ENCODE results near the gene ERBB3.
"Not testable (repeated sequence)": the region's sequence is repeated elsewhere in the genome, so short reads cannot be mapped to it uniquely, and the experiment has no call there.

DNA sequence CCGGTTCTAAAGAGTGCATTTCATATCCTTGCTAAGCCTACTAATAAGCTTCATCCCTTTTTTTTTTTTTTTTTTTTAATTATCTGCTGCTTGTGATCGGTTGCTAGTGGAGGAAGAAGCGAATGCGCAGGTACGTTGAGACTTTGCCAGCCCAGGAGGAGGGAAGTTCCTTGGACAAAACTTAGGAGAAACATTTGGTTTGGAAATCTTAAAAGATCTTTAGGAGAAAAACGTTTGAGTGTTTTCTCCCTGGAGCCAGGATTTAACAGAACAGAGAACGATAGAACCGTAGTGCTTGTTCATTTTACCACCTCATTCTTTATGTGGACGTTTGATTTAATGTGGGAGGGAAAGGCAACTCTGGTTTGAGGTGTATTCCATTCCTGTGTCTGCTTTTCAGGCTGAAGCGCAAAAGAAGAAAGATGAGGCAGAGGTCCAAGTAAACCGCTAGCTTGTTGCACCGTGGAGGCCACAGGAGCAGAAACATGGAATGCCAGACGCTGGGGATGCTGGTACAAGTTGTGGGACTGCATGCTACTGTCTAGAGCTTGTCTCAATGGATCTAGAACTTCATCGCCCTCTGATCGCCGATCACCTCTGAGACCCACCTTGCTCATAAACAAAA, 37.2 kb downstream of the ERBB3 start:
- TF ChIP-seq, protein P1, sequence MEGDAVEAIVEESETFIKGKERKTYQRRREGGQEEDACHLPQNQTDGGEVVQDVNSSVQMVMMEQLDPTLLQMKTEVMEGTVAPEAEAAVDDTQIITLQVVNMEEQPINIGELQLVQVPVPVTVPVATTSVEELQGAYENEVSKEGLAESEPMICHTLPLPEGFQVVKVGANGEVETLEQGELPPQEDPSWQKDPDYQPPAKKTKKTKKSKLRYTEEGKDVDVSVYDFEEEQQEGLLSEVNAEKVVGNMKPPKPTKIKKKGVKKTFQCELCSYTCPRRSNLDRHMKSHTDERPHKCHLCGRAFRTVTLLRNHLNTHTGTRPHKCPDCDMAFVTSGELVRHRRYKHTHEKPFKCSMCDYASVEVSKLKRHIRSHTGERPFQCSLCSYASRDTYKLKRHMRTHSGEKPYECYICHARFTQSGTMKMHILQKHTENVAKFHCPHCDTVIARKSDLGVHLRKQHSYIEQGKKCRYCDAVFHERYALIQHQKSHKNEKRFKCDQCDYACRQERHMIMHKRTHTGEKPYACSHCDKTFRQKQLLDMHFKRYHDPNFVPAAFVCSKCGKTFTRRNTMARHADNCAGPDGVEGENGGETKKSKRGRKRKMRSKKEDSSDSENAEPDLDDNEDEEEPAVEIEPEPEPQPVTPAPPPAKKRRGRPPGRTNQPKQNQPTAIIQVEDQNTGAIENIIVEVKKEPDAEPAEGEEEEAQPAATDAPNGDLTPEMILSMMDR (conservative IDR thresholded peaks at IDR 0.05; ENCODE audit: low read length), result not testable (repeated sequence)
- not testable (repeated sequence) for TF ChIP-seq EZH2phosphoT487 (IDR thresholded peaks at IDR 0.05; ENCODE audit: borderline replicate concordance, low read depth, low read length)
